Stimulated activated naive CD4-positive, alpha-beta T cell (primary cell): Measurements from ENCODE around the gene ENO1.

Experiments used
- DNase-seq, 6 experiments: peaks; one replicate each; lab custom pipeline; 2025; lab: John Stamatoyannopoulos, UW

Gene ENO1

DNA sequence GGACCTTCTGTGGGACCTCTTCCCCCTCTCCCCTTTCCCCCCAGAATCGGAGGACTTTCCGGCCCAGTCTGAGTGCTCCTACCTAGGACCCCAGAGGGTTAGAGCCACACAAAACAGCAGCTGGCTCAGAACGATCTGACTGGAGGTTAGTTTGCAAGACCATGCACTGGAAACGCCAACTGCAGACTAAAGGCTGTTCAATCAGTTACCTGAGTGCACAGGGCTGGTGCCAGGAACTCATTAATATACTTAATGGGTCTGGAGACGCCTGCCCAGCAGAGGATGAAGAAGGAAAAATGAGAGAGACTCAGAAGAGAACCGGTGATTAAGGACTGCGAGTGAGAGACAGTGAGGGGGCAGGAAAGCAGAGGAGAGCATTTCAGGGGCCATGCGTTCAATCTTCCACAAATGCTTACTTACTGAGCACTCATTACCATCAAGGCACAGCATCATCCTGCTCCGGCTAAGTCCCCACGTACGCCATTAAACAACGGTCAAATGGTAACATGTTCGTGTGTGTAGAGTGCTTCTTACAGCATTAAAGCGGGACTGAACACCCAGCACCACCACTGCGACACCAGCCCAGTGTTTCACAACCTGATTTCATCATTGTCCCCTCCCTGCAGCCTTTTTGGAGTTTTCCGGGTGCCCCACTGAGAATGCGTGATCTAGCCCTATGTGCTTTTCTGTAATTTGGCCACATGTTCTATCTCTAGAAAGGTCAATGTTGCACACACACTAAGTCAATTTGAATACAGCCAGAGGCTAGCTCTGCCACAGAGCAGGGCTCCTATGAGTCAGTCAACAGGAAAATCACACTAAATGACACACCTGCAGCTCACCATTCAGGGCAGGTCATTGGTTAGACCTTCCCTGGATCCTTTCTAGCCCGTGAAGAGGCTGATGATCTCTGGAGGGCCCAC lies 7.6 kb downstream of the ENO1 start:
- no peak for DNase-seq

- no peak for DNase-seq
Measured at GRCh38 chr1:8870103-8870502, 8.4 kb downstream of the ENO1 start.

DNA sequence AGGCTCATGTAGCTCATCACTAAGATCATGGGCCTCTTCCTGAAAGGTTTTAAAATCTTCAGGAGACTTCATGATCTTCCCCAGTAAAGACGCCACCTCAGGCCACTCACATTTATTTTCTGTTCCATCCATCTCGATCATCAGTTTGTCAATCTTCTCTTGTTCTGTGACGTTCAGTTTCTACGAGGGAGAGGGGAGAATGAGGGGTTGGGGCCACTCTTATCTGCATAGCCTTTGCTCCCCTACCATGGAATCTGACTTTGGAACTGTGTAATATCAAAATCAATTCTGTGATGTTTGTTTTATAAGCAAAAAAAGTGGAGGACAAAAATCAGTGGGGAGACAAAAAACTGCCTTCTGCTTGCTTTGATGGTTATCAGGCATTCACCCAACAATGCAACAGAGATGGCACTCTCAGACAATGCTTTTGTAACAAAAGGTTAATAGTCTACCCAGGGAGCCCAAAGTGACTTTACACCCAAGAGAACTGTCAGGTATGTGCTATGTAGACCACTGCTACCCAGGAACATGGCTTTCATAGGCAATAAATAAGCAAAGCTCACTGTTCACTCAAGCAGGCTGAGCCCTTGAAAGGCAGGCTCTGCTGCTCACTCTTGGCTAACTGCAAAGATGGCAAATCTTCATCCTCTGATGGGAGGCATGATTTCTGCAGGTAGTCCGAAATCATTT lies 10.5 kb downstream of the ENO1 start:
- no peak for DNase-seq

DNA sequence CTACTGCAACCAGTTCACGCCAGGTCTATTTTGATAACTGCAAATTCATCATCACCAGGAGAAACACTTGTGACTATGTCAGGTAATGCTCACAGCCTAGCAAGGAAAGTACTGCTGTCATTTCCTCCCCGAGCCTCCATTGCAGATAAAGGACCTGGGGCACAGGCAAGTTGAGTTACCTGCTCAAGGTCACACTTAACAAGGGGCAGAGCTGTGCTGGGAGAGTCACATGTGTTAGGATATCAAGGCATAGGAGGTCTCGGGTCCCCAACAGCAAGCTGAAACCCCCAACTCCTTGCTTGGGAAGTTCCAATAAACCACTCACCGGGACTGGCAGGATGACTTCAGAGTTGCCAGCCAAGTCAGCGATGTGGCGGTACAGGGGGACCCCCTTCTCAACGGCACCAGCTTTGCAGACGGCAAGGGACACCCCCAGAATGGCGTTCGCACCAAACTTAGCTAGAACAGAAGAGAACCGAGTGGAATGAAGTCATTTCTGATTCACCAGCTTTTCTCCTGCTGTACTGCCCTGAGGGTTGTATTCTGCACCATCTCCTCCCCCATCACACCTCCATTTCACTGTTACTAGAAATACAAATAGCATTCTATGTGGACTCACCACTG lies 11.6 kb downstream of the ENO1 start:
- DNase-seq, result no peak

- no peak for DNase-seq
Measured at GRCh38 chr1:8866173-8866791, 12.2 kb downstream of the ENO1 start.

GRCh38 chr1:8864713-8865344 lies 13.7 kb downstream of the ENO1 start:
- DNase-seq, result no peak

GRCh38 chr1:8863794-8864233 lies 14.7 kb downstream of the ENO1 start:
- DNase-seq, result no peak

DNA sequence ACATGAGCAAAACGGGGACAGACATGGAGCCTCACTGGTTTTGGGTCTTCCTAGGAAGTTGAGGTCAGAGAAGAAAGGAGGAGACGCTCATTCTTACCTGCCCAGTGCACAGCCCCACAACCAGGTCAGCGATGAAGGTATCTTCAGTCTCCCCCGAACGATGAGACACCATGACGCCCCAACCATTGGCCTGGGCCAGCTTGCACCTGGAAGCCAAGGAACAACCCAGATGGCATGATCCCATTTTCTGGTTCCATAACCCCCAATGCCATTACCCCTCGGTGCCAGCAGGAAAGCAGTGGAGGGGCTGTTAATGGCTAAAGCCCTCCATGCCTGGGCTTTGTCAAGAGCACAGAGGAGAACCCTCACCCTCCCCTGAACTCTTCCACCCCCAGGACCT lies 15.3 kb downstream of the ENO1 start:
- no peak for DNase-seq

GRCh38 chr1:8862528-8862927 lies 16.0 kb downstream of the ENO1 start:
- DNase-seq, result peak in 4 of 6 experiments; percentile 16 to 46 (median 30)

DNA sequence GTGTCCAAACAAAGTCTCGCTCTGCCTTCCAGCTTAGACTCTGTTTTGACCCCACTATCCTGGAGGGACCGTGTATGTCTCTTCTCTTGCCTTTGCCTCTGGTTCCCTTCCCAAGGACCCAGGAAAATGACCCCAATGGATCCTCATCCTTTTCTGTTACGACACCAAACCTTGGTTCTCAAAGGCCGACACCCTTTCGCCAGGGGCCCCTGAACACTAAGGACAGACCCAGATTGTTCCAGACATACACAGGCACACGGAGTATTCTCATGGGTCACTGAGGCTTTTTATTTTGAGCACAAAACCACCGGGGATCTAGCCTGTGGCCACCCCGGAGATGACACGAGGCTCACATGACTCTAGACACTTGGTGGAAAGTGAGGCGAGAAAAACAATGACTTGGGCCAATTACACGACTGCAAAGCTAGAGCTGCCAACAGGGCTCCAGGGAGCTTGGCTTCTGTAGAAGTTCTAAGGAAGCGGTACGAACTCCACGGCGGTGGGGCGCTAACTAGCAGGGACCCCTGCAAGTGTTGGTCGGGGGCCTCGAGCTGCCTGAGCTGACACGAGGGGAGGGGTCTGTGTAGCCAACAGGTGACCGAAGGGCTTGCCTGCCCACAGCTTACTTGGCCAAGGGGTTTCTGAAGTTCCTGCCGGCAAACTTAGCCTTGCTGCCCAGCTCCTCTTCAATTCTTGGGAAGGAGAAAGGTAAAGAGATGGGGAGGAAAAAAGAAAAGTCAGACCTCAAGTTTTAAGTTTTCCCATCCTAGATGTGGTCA lies 17.6 kb downstream of the ENO1 start:
- no peak for DNase-seq

GRCh38 chr1:8858888-8859706 lies 19.4 kb downstream of the ENO1 start:
- DNase-seq, result peak; percentile 19 to 73 (median 42)

DNA sequence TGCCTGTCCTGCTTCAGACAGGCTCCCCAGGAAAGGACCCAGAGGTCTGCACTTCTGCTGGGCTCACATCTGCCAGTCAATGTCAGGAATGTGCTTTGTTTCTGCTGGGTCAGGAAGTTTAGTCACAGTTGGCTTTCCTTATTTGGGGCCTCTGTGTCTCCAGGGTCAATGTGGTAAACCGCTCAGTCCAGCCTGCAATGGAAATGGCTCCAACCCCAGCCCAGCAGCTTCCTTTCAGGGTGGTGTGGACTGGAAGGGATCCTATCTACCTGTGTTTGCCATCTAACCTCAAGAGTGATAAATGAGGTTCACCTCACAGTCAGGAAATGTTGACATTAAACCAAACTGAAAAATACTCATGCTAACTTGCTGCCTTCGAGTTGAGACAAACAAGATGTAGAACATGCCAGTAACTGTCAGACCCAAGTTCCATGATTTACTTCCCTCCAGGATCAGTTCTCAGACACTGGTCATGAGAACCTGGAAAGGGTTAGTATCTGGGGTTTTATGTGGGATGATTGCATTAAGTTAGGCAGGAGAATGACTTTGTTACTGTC lies 20.3 kb downstream of the ENO1 start:
- DNase-seq, result no peak

GRCh38 chr1:8856689-8857412 lies 21.6 kb downstream of the ENO1 start:
- no peak for DNase-seq

GRCh38 chr1:8854240-8854639 lies 24.2 kb downstream of the ENO1 start:
- DNase-seq, result no peak

GRCh38 chr1:8851060-8851459 lies 27.4 kb downstream of the ENO1 start:
- no peak for DNase-seq

DNA sequence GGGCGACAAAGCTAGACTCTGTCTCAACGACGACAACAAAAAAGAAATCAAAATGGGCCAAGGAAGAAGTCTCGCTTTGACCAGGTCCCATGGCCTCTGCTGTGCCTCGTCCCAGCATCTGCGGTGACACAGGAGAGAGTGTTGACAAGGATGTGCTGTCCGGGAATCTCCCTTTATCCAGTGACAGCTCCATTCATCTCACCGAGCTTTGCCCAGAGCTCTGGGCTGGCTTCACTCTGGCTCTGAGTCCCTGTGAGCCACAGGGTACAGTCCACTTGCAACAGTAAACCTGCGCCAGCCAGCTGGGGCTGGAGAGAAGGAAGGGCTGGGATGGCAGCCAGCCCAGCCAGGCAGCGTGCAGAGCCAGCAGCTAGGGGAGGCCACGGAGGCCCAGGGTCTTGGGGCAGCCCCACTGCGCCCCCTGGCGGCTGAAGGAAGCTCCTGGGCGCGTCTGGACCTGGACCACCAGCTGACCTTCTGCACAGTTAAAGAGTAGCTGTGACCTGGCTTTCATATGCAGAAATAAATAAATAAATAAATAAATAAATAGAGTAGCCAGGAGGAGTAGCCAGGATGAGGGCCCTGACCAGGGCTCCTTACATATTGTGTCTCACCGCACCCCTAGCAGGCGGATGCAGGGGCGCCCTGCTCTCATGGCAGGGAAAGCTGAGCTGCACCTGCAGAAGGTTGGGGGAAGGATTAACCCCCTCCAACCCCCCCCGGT lies 29.7 kb downstream of the ENO1 start:
- peak; percentile 17 to 75 (median 66) for DNase-seq

GRCh38 chr1:8847990-8848389 lies 30.5 kb downstream of the ENO1 start:
- no peak for DNase-seq

- no peak for DNase-seq
Measured at GRCh38 chr1:8846263-8846662, 32.2 kb downstream of the ENO1 start.
